Right atrium auricular region (tissue), 2 donors: ENCODE data around the gene CMKLR1. TPM values are rescaled to one million over a fixed set of nuclear protein-coding genes. Genes with fewer than 3 reads are reported as not detected.

Experiments
- DNase-seq: peaks from one replicate; pipeline ENCODE4 v3.0.0-alpha.2; 2019; ENCODE audit warnings: low spot score
- H3K27ac ChIP-seq, 2 donors: fragments of 200-600 bp; sonication (generic); 1 replicate in 1 of 2; 2 replicates in 1 of 2; pipeline ENCODE4 v1.5.1; 2016 to 2019
- H3K27me3 ChIP-seq, 2 donors: fragments of 200-600 bp; sonication (generic); one replicate each; pipeline versions ENCODE4 v1.5.1 to v1.6.0; 2017 to 2019
- H3K36me3 ChIP-seq: fragments of 200-600 bp; sonication (generic); one replicate; pipeline ENCODE4 v1.5.1; 2016
- H3K4me1 ChIP-seq, 2 donors: fragments of 200-600 bp; sonication (generic); one replicate each; pipeline versions ENCODE4 v1.5.1 to v1.6.0; 2017 to 2019
- H3K4me3 ChIP-seq, 2 donors: fragments of 200-600 bp; sonication (generic); 1 replicate in 1 of 2; 2 replicates in 1 of 2; pipeline ENCODE4 v1.5.1; 2017 to 2019; ENCODE audit warnings: mild to moderate bottlenecking in 1 of 2, moderate library complexity in 1 of 2
- H3K9me3 ChIP-seq, 2 donors: fragments of 200-600 bp; sonication (generic); one replicate each; pipeline ENCODE4 v1.5.1; 2019
- CTCF ChIP-seq, 2 donors: fragments of 200-600 bp; sonication (generic); IDR thresholded peaks; one replicate each; pipeline ENCODE4 v1.5.1; 2019; ENCODE audit warnings: antibody characterized with exemption in 2 of 2
- total RNA-seq, 2 donors: library from RNA; depleted of rRNA; stranded (reverse); fragments of >200 nt; gene quantifications; one replicate each; pipeline ENCODE4 v1.1.0, GENCODE V29; 2016

Gene CMKLR1
- total RNA-seq, 2 donors from 2014 or later = 6.2 to 11.0 TPM

GRCh38 chr12:108316176-108317086, 22.7 kb downstream of the CMKLR1 start:
- no peaks in the 10 kb centered on the region for H3K36me3 ChIP-seq
- no peaks in the 10 kb centered on the region for H3K27me3 ChIP-seq
- no peaks in the 10 kb centered on the region for H3K9me3 ChIP-seq
- no peak for TF ChIP-seq CTCF (IDR thresholded peaks at IDR 0.05)
- peaks cover 0 to 34% of the 10 kb centered on the region in 2 donors for H3K4me1 ChIP-seq
- no peak for DNase-seq
- peak overlapping the region in 1 of 2 donors; percentile 31 for H3K27ac ChIP-seq
- H3K4me3 ChIP-seq = no peak overlapping the region

GRCh38 chr12:108315486-108316105, 23.5 kb downstream of the CMKLR1 start:
- no peaks in the 10 kb centered on the region for H3K27me3 ChIP-seq
- no peak for DNase-seq
- H3K4me1 ChIP-seq = peaks cover 0 to 34% of the 10 kb centered on the region in 2 donors
- no peaks in the 10 kb centered on the region for H3K9me3 ChIP-seq
- H3K36me3 ChIP-seq = no peaks in the 10 kb centered on the region
- peak overlapping the region in 1 of 2 donors; percentile 31 for H3K27ac ChIP-seq
- no peak overlapping the region for H3K4me3 ChIP-seq
- no peak for TF ChIP-seq CTCF (IDR thresholded peaks at IDR 0.05)

- Histone ChIP-seq H3K27me3 (no peaks in the 10 kb centered on the region), H3K27ac (peak overlapping the region; percentile 24 to 70), H3K36me3 (no peaks in the 10 kb centered on the region), H3K9me3 (no peaks in the 10 kb centered on the region), H3K4me1 (peaks cover 0 to 40% of the 10 kb centered on the region in 2 donors), H3K4me3 (no peak overlapping the region)
- no peak for TF ChIP-seq CTCF (IDR thresholded peaks at IDR 0.05)
- no peak for DNase-seq
Measured at GRCh38 chr12:108313606-108314351, 25.3 kb downstream of the CMKLR1 start.

GRCh38 chr12:108313241-108313605, 25.9 kb downstream of the CMKLR1 start:
- H3K36me3 ChIP-seq = no peaks in the 10 kb centered on the region
- no peak for TF ChIP-seq CTCF (IDR thresholded peaks at IDR 0.05)
- H3K4me3 ChIP-seq = no peak overlapping the region
- peaks cover 0 to 45% of the 10 kb centered on the region in 2 donors for H3K4me1 ChIP-seq
- no peaks in the 10 kb centered on the region for H3K27me3 ChIP-seq
- DNase-seq = no peak
- H3K9me3 ChIP-seq = no peaks in the 10 kb centered on the region
- peak overlapping the region; percentile 24 to 70 for H3K27ac ChIP-seq

GRCh38 chr12:108312693-108313189, 26.4 kb downstream of the CMKLR1 start:
- Histone ChIP-seq H3K36me3 (no peaks in the 10 kb centered on the region), H3K27ac (peak overlapping the region; percentile 24 to 70), H3K4me1 (peaks cover 0 to 49% of the 10 kb centered on the region in 2 donors), H3K9me3 (no peaks in the 10 kb centered on the region), H3K27me3 (no peaks in the 10 kb centered on the region), H3K4me3 (no peak overlapping the region)
- DNase-seq = no peak
- TF ChIP-seq CTCF (IDR thresholded peaks at IDR 0.05) = no peak
